ENCODE data around the gene GPR4. TPM values are rescaled to one million over a fixed set of nuclear protein-coding genes. Genes with fewer than 3 reads are reported as not detected.

GPR4 gene
- polyA plus RNA-seq, 1 of the 3 experiments (the other 2 are of a cell fraction): 0.69 TPM

- POLR2A ChIA-PET: interaction anchor here (0.7 kb wide), 1 partner anchor 13 kb away, joined by 3 read pairs; no protein-coding TSS in a partner anchor
Measured at GRCh38 chr19:45632468-45633196, 30.6 kb upstream of the GPR4 start.

More at GRCh38 chr19:45632468-45633196, 30.6 kb upstream of the GPR4 start:
- no peaks in the 10 kb centered on the region for H4K20me1 ChIP-seq (ENCODE audit: insufficient read depth)
- H3K9ac ChIP-seq: no peak overlapping the region
- TF ChIP-seq RXRA (IDR thresholded peaks at IDR 0.05; ENCODE audit: borderline replicate concordance, low read depth) (no peak), EP300 (IDR thresholded peaks at IDR 0.05; ENCODE audit: borderline replicate concordance in 1 of 2, low read depth in 1 of 2, low read length in 1 of 2) (no peak), USF1 (IDR thresholded peaks at IDR 0.05; ENCODE audit: borderline replicate concordance, low read depth) (no peak), TCF12 (IDR thresholded peaks at IDR 0.05) (peak; percentile 22; the same call in 1 of the 2 replicates), PBX3 (IDR thresholded peaks at IDR 0.05) (0 out of 2 replicates have a peak, but pooled peaks have one; percentile 13), POLR2AphosphoS5 (IDR thresholded peaks at IDR 0.05; ENCODE audit: low read depth, low read length) (peak; percentile 70; the same call in 1 of the 2 replicates), EZH2phosphoT487 (IDR thresholded peaks at IDR 0.05; ENCODE audit: borderline replicate concordance, low read depth) (no peak), TAF1 (IDR thresholded peaks at IDR 0.05; ENCODE audit: borderline replicate concordance, low read depth, low read length) (no peak), FOXM1 (IDR thresholded peaks at IDR 0.05; ENCODE audit: low read depth) (no peak), GATA2 (CRISPR knock-in tag; IDR thresholded peaks at IDR 0.05) (no peak), RFX5 (IDR thresholded peaks at IDR 0.05; ENCODE audit: low read length) (no peak), MEF2A (IDR thresholded peaks at IDR 0.05; ENCODE audit: borderline replicate concordance, low read depth) (no peak), NRF1 (IDR thresholded peaks at IDR 0.05; ENCODE audit: low read depth, low read length) (no peak), FOSL2 (IDR thresholded peaks at IDR 0.05; ENCODE audit: borderline replicate concordance, low read depth) (peak; percentile 82), CHD2 (IDR thresholded peaks at IDR 0.05; ENCODE audit: low read length, partially characterized antibody) (no peak), RAD21 (IDR thresholded peaks at IDR 0.05; ENCODE audit: low read length) (no peak), TEAD4 (IDR thresholded peaks at IDR 0.05; ENCODE audit: borderline replicate concordance, insufficient read depth) (no peak), MAX (IDR thresholded peaks at IDR 0.05; ENCODE audit: low read depth) (peak; percentile 53; the same call in 1 of the 2 replicates), JUND (IDR thresholded peaks at IDR 0.05) (peak; percentile 56; the same call in 1 of the 2 replicates)
- no peaks in the 10 kb centered on the region for H3K36me3 ChIP-seq (replicated peaks in 1 of 2; ENCODE audit: control insufficient read depth in 1 of 2, insufficient read depth in 2 of 2, low read length in 1 of 2)
- no peaks in the 10 kb centered on the region for H3K9me2 ChIP-seq
- H3K9me3 ChIP-seq: no peaks in the 10 kb centered on the region
- peak overlapping the region; percentile 60; the same call in 1 of the 2 replicates for H2AFZ ChIP-seq (ENCODE audit: low read depth)
- H3K4me1 ChIP-seq (ENCODE audit: control insufficient read depth in 1 of 2, insufficient read depth in 2 of 2, low read depth in 1 of 2, low read length in 1 of 2): peaks cover 3 to 19% of the 10 kb centered on the region in 2 experiments; a peak in 2 of 4 replicates
- WGBS (ENCODE audit: low lambda C conversion rate): 51% methylated on average over 24 of the region's 27 CpGs
- peak overlapping the region in 1 of 2 experiments; percentile 84; a peak in 2 of 4 replicates for H3K27ac ChIP-seq (ENCODE audit: low read depth in 2 of 2, low read length in 1 of 2)
- CTCF ChIA-PET: interaction anchor here (6.2 kb wide), 1 partner anchor 11 kb away, joined by 53 read pairs; no protein-coding TSS in a partner anchor
- H3K4me2 ChIP-seq: peak overlapping the region; percentile 55; the same call in 1 of the 2 replicates
- no peak overlapping the region for H3K4me3 ChIP-seq (ENCODE audit: low read depth in 2 of 2, low read length in 1 of 2)
- peak; percentile 96 for DNase-seq
- H3K79me2 ChIP-seq (ENCODE audit: insufficient read depth): no peaks in the 10 kb centered on the region
- no peaks in the 10 kb centered on the region for H3K27me3 ChIP-seq (ENCODE audit: insufficient read depth)
- peaks cover 34% of the 10 kb centered on the region for H3F3A ChIP-seq (replicated peaks; ENCODE audit: insufficient read depth)
